Left renal cortex interstitium (tissue), 4 donors: ENCODE results near the gene ANKRD30A. TPM values are rescaled to one million over a fixed set of nuclear protein-coding genes. Genes with fewer than 3 reads are reported as not detected.
"Not testable (repeated sequence)": the region's sequence is repeated elsewhere in the genome, so short reads cannot be mapped to it uniquely, and the experiment has no call there.

ENCODE experiments used
- DNase-seq, 4 donors: peaks; one replicate each; pipeline ENCODE4 v3.0.0-alpha.2; 2013; ENCODE audit warnings: low read depth in 4 of 4, low spot score in 2 of 4, missing footprints in 1 of 4
- polyA plus RNA-seq, 4 donors: library from polyadenylated mRNA; unstranded; fragments of 120-200 nt; gene quantifications; one replicate each; pipeline ENCODE4 v1.2.1, GENCODE V29; 2013; ENCODE audit not compliant: insufficient read length in 4 of 4

Gene ANKRD30A, protein sequence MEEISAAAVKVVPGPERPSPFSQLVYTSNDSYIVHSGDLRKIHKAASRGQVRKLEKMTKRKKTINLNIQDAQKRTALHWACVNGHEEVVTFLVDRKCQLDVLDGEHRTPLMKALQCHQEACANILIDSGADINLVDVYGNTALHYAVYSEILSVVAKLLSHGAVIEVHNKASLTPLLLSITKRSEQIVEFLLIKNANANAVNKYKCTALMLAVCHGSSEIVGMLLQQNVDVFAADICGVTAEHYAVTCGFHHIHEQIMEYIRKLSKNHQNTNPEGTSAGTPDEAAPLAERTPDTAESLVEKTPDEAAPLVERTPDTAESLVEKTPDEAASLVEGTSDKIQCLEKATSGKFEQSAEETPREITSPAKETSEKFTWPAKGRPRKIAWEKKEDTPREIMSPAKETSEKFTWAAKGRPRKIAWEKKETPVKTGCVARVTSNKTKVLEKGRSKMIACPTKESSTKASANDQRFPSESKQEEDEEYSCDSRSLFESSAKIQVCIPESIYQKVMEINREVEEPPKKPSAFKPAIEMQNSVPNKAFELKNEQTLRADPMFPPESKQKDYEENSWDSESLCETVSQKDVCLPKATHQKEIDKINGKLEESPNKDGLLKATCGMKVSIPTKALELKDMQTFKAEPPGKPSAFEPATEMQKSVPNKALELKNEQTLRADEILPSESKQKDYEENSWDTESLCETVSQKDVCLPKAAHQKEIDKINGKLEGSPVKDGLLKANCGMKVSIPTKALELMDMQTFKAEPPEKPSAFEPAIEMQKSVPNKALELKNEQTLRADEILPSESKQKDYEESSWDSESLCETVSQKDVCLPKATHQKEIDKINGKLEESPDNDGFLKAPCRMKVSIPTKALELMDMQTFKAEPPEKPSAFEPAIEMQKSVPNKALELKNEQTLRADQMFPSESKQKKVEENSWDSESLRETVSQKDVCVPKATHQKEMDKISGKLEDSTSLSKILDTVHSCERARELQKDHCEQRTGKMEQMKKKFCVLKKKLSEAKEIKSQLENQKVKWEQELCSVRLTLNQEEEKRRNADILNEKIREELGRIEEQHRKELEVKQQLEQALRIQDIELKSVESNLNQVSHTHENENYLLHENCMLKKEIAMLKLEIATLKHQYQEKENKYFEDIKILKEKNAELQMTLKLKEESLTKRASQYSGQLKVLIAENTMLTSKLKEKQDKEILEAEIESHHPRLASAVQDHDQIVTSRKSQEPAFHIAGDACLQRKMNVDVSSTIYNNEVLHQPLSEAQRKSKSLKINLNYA (N-terminal part only)
- polyA plus RNA-seq: under 1 TPM in 1 of 4 donors, not detected in 3; 0.03 TPM

- no peak for DNase-seq
Measured at GRCh38 chr10:37125191-37125732, at the start of gene ANKRD30A. Gene ANKRD30A, plus strand, starts transcription at chr10:37125598. Its CDS starts 190 bp downstream, at chr10:37125788.

GRCh38 chr10:37076083-37076482 lies 49.3 kb upstream of the ANKRD30A start:
- DNase-seq: not testable (repeated sequence)

DNA sequence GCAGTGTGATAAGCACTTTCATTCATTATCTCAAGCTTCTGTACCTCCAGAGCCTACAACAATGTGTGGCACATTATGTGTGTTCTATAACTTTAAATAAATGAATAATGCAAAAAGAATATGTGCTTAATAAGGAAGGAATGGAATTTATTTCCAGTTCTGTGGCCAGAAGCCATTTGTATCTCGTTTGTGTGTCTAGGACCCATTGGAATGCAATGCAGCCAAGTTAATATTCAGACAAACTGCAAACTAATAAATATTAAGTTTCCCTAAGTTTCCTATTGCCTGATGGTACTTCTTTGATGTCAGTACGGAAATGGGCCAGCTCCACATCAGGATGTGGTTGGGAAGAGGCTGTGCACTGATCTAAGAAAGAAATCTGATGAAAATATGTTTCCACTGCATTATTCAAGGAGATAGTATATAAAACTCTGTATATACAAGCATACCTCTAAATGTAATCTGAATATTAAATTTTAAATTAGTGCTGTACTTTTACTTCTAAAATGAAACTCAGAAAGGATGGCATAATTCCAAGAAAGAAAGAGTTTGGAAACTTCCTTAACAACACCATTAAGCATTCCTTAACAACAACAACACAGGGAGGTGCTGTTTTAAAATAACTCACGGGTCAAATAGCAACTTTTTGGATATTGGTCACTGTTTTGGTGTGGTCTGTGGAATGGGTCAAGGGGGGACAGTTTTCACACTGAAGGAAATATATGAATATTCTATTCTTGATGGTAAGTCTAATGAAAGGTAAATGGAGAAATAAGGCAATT lies 29.4 kb upstream of the ANKRD30A start:
- no peak for DNase-seq

GRCh38 chr10:37101261-37101660 lies 24.1 kb upstream of the ANKRD30A start:
- no peak for DNase-seq

- DNase-seq: no peak
Measured at GRCh38 chr10:37109000-37109399, 16.4 kb upstream of the ANKRD30A start.

GRCh38 chr10:37124532-37124931 lies 866 bp upstream of the ANKRD30A start:
- DNase-seq: no peak

DNA sequence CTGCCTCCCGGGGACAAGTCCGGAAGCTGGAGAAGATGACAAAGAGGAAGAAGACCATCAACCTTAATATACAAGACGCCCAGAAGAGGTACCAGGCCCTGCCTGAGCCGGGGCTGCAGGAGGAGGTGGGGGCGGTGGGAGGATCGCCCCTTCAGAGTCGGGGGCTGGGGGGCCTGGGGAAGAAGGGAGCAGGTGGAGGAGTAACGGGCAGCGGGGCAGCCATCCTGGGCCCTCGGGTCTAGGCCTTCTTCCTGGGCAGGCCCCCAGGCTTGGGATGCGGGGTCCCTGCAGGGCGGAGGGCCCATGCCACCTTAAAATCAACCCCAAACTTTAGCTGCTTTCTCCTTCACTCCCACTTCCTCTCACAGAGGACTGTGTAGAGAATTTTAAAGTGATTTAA lies 523 bp downstream of the ANKRD30A start:
- DNase-seq: no peak

DNA sequence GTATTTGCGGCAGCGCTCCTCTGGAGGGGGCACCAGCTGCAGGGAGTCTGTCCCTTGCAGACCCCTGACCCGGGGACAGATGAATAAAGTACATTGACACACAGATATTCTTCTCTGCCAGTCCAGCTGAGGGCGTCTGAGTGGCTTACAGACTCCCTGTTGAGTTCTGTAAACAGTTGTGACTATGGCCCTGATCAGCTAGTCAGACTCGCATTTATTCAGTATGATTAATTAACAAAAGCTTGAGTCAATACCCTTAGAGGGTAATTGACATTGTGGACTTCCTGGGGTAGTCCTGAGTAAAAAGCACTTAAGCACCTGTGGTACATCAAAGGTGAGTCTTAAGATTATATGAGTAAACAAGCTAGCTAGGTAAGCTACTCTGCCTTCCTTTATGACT lies 21.0 kb downstream of the ANKRD30A start:
- DNase-seq: no peak

- DNase-seq: not testable (repeated sequence)
Measured at GRCh38 chr10:37162430-37162829, 37.0 kb downstream of the ANKRD30A start.

DNA sequence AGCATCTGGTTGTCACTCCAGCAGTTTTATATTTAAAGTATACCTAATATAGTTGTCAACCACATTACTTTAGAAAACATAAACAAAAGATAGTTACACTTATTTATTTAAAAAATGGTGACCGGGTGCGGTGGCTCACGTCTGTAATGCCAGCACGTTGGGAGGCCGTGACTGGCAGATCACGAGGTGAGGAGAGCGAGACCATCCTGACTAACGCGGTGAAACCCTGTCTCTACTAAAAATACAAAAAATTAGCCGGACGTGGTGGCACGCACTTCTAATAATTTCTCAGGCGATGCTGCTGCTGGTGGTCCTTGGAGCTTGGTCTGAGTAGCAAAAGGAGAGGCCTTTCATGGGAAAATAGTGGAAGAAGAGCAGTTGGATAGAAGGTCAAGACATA lies 46.5 kb downstream of the ANKRD30A start:
- DNase-seq: not testable (repeated sequence)

DNA sequence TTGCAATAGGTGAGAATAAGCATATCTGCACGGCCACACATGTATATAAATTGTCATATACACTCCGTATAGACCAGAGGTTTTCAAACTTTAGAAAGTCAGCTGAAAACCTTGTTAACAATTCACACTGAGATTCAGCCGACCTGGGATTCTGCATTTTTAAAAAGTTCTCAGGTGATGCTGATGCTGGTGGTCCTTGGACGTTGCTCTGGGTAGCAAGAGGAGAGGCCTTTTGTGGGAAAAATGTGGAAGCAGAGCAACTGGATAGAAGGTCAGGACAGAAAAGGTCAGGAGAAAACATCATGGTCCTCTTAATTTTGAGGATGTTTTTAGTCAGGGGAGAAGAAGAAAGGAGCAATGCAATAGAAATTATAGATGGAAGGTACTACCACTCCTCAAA lies 52.9 kb downstream of the ANKRD30A start:
- not testable (repeated sequence) for DNase-seq

DNA sequence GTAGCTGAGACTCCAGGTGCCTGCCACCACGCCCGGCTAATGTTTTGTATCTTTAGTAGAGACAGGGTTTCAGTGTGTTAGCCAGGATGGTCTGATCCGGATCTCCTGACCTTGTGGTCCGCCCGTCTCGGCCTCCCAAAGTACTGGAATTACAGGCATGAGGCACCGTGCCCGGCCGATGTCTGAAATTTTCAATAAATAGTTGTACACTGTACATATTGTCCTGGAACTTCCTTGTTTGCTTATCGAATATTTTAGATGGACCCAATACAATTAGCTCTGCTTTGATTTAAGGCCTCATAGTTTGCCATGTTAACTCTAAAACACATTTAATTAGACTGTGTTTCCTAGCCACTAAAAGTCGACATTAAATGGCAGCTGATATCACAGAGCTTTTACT lies 57.3 kb downstream of the ANKRD30A start:
- not testable (repeated sequence) for DNase-seq

DNA sequence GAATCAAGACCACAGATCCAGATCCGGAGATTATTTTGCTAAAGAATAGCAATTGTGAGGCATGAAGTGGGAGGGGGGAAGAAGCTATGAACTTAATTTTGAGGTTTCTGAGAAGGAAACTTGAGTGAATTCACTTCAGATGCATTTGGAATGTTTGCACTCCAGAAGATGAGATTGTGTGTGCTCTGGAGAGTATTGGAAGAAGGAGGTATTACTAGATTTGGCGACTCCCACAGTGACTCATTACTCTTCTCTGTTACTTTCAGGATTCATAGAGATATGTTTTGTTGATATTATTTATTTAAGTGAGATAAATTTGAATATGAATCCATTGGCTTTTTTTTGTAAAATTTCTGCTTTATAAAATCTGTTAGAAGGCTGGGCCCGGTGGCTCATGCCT lies 80.7 kb downstream of the ANKRD30A start:
- DNase-seq: no peak

GRCh38 chr10:37220866-37221265 lies 95.5 kb downstream of the ANKRD30A start:
- no peak for DNase-seq

DNA sequence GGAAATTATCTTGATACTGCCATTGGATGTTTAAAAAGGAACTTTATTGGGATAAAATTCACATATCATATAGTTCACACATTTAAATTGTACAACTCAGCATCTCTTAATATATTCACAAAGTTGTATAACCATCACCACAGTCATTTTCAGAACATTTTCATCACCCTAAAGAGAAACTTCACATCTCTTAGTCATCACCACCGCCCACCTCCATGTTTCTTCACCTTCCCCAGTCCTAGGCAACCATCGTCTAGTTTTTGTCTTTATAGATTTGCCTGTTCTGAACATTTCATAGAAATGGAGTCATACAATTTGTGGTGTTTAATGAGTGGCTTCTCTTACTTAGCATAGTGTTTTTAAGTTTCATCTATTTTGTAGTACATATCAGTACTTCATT lies 96.6 kb downstream of the ANKRD30A start:
- no peak for DNase-seq

DNA sequence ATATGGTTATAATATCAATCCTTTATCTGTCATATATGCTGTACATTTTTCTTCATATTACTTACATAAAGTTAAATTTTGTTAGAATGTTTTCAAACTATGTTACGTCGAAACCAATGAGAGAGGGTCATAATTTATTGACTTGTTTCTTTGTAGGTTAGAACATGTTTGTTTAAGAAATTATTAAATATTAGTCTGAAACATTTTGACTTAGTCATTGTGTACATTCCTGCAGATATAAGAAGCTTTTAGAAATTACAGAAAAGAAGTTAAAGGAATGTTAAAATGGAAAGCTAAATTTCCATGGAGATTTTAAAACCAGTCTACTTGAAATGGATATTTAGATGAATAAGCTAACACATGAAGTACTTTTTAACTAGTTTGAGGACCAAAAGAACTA lies 99.8 kb downstream of the ANKRD30A start:
- no peak for DNase-seq

- DNase-seq: no peak
Measured at GRCh38 chr10:37226524-37226923, 101.1 kb downstream of the ANKRD30A start.

GRCh38 chr10:37234692-37235091 lies 109.3 kb downstream of the ANKRD30A start:
- no peak for DNase-seq

DNA sequence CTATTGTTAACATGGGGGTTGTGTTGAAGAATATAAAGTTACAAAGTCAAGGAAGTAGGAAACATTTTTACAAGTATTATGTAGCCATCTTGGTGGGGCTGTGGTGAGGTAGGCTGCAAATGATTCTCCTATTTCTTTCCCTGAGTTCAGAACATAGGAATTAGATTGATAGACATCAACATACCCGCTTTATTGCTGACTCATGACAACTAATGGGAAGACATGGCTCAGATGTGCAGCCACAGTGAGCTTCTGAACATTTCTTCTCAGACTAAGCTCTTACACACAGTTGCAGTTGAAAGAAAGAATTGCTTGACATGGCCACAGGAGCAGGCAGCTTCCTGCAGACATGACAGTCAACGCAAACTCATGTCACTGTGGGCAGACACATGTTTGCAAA lies 110.7 kb downstream of the ANKRD30A start:
- DNase-seq: no peak

GRCh38 chr10:37240223-37240622 lies 114.8 kb downstream of the ANKRD30A start:
- DNase-seq: no peak
